Thoracic aorta (tissue), 2 donors: Measurements from ENCODE around the gene NEGR1. TPM values are rescaled to one million over a fixed set of nuclear protein-coding genes. Genes with fewer than 3 reads are reported as not detected.

Experiments
- ATAC-seq: fragments of 150-250 bp; one replicate; pipeline ENCODE4 v1.8.0; 2017; ENCODE audit warnings: low read depth; ENCODE audit not compliant: insufficient number of reproducible peaks, low FRiP score
- DNase-seq: peaks from one replicate; pipeline ENCODE4 v3.0.0-alpha.2; 2020; ENCODE audit warnings: low spot score
- H3K27ac ChIP-seq, 2 donors: fragments of 200-600 bp; sonication (generic); 1 replicate in 1 of 2; 2 replicates in 1 of 2; pipeline ENCODE4 v1.5.1; 2016; ENCODE audit warnings: mild to moderate bottlenecking in 2 of 2, moderate library complexity in 2 of 2
- H3K27me3 ChIP-seq: fragments of 200-600 bp; sonication (generic); replicated peaks from 2 replicates; pipeline ENCODE4 v1.6.0; 2016; ENCODE audit warnings: mild to moderate bottlenecking; ENCODE audit not compliant: insufficient read depth
- H3K36me3 ChIP-seq: fragments of 200-600 bp; sonication (generic); one replicate; pipeline ENCODE4 v1.5.1; 2016
- H3K4me1 ChIP-seq, 2 donors: fragments of 200-600 bp; sonication (generic); 1 replicate in 1 of 2; 2 replicates in 1 of 2; pipeline versions ENCODE4 v1.5.1 to v1.6.0; 2016; ENCODE audit warnings: low read depth in 2 of 2, mild to moderate bottlenecking in 1 of 2; ENCODE audit not compliant: control insufficient read depth in 1 of 2
- H3K4me3 ChIP-seq: fragments of 200-600 bp; sonication (generic); 2 replicates; pipeline ENCODE4 v1.5.1; 2016; ENCODE audit warnings: mild to moderate bottlenecking
- H3K9me3 ChIP-seq: fragments of 200-600 bp; sonication (generic); 2 replicates; pipeline ENCODE4 v1.5.1; 2016
- total RNA-seq, 2 donors: library from RNA; depleted of rRNA; stranded (reverse); fragments of >200 nt; gene quantifications; one replicate each; pipeline versions ENCODE4 v1.1.0 to v1.2.3, GENCODE V29; 2016
- TF ChIP-seq, protein P1 (sequence below): fragments of 200-600 bp; sonication (generic); IDR thresholded peaks from one replicate; pipeline ENCODE4 v1.5.1; 2019; ENCODE audit warnings: antibody characterized with exemption

NEGR1 gene
- total RNA-seq, 2 donors from 2014 or later: 10.4 to 14.4 TPM

DNA sequence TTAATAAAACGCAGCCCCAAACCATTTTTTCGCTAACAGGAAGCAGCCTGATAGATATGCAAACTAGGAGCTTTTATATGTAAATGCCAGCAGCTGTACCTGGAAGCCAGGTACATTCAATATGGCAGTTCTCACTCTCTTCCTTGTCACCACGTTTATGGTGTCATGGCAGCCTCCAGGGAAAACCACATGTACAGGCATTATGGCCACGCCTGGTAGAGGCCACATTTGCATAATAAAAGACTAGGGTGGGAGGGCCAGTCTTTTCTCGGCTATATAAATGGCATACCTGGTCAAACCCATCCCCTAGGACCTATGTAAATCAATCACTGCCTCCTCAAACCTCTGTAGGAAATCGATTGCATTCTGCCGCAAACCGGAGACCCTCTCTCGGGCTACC lies 247.5 kb downstream of the NEGR1 start:
- ATAC-seq (no peak), DNase-seq (no peak)
- H3K9me3 ChIP-seq: no peaks in the 10 kb centered on the region
- no peak overlapping the region for H3K27ac ChIP-seq
- TF ChIP-seq, protein P1, sequence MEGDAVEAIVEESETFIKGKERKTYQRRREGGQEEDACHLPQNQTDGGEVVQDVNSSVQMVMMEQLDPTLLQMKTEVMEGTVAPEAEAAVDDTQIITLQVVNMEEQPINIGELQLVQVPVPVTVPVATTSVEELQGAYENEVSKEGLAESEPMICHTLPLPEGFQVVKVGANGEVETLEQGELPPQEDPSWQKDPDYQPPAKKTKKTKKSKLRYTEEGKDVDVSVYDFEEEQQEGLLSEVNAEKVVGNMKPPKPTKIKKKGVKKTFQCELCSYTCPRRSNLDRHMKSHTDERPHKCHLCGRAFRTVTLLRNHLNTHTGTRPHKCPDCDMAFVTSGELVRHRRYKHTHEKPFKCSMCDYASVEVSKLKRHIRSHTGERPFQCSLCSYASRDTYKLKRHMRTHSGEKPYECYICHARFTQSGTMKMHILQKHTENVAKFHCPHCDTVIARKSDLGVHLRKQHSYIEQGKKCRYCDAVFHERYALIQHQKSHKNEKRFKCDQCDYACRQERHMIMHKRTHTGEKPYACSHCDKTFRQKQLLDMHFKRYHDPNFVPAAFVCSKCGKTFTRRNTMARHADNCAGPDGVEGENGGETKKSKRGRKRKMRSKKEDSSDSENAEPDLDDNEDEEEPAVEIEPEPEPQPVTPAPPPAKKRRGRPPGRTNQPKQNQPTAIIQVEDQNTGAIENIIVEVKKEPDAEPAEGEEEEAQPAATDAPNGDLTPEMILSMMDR: no peak
- no peaks in the 10 kb centered on the region for H3K4me1 ChIP-seq
- no peak overlapping the region for H3K4me3 ChIP-seq
- H3K36me3 ChIP-seq: no peaks in the 10 kb centered on the region
- no peaks in the 10 kb centered on the region for H3K27me3 ChIP-seq

DNA sequence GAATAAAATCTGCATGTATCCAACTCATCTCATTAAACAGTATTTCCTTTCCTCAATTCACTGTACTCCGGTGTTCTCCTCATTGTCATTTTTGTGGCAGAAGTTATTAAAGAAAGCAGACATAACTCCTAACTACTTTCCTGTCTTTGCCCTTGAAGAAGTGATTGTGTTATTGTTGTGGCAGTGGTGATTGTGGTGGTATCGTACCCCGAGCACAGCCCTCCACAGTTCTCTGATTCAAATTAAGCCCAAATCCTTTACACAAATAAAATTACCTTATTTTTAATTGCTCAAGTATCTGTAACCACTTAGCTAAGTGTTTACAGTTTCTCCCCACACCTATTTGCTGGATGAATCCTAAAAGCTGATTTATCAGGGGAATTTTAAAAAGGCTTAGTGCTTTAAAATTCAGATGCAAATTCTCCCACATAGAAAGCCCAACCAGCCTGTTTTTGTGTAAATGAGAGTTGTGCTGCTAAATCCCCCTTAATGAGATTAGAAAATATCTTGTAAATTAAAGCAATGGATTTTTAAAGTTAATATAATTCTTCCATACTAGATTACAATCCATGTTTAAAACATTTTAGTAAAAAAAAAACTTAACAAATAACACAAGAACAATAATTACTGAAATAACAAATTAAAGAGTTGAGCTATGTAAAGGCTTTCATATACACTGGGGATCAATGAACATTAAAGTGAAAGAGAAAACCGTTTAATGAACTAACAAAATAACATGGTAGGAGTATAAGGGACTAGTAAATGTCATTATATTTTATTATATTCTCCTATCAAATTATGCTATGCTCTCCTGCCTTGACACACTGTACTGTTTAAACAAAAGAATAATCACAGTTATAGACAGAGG lies 259.0 kb downstream of the NEGR1 start:
- Histone ChIP-seq H3K4me3 (no peak overlapping the region), H3K9me3 (no peaks in the 10 kb centered on the region), H3K27ac (no peak overlapping the region), H3K27me3 (no peaks in the 10 kb centered on the region), H3K4me1 (no peaks in the 10 kb centered on the region), H3K36me3 (no peaks in the 10 kb centered on the region)
- DNase-seq (no peak), ATAC-seq (no peak)
- TF ChIP-seq, protein P1: no peak

GRCh38 chr1:72018562-72018961 lies 263.8 kb downstream of the NEGR1 start:
- H3K4me1 ChIP-seq: no peaks in the 10 kb centered on the region
- H3K36me3 ChIP-seq: no peaks in the 10 kb centered on the region
- H3K27me3 ChIP-seq: no peaks in the 10 kb centered on the region
- TF ChIP-seq, protein P1: no peak
- no peak overlapping the region for H3K27ac ChIP-seq
- no peak overlapping the region for H3K4me3 ChIP-seq
- ATAC-seq (no peak), DNase-seq (no peak)
- no peaks in the 10 kb centered on the region for H3K9me3 ChIP-seq

GRCh38 chr1:72015006-72015405 lies 267.3 kb downstream of the NEGR1 start:
- DNase-seq (no peak), ATAC-seq (no peak)
- H3K27ac ChIP-seq: no peak overlapping the region
- H3K9me3 ChIP-seq: no peaks in the 10 kb centered on the region
- no peaks in the 10 kb centered on the region for H3K36me3 ChIP-seq
- peaks cover 0 to 2% of the 10 kb centered on the region in 2 donors for H3K4me1 ChIP-seq
- TF ChIP-seq, protein P1: no peak
- no peak overlapping the region for H3K4me3 ChIP-seq
- no peaks in the 10 kb centered on the region for H3K27me3 ChIP-seq

DNA sequence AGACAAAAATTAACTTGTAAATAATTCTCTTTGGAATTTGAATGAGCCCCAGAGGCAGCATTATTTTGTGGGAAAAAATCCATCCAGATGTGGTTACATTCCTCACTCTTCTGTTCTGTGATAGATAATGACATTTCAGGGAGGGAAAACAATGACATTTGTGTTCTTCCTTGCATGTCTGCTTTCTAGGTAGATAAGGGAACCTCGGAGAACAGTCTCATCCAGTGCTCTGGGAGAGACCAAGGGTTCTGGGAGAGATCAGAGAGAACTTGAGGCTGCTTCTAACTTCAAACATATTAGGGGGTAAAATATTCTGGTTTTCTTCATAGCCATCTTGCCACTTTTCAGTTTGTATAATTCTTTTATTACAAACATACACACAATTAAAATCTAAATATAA lies 269.2 kb downstream of the NEGR1 start:
- no peak overlapping the region for H3K4me3 ChIP-seq
- H3K4me1 ChIP-seq: peaks cover 0 to 11% of the 10 kb centered on the region in 2 donors
- no peaks in the 10 kb centered on the region for H3K27me3 ChIP-seq
- TF ChIP-seq, protein P1: no peak
- H3K36me3 ChIP-seq: no peaks in the 10 kb centered on the region
- DNase-seq (no peak), ATAC-seq (no peak)
- H3K9me3 ChIP-seq: no peaks in the 10 kb centered on the region
- no peak overlapping the region for H3K27ac ChIP-seq
